Right renal pelvis (tissue), 4 donors: ENCODE data around the gene TCL1B. TPM values are rescaled to one million over a fixed set of nuclear protein-coding genes. Genes with fewer than 3 reads are reported as not detected.

ENCODE experiments used
- polyA plus RNA-seq, 4 donors: library from polyadenylated mRNA; unstranded; fragments of 120-200 nt; gene quantifications; one replicate each; pipeline ENCODE4 v1.2.1, GENCODE V29; 2013; ENCODE audit not compliant: insufficient read length in 4 of 4

Gene TCL1B
- polyA plus RNA-seq, 4 donors: 0.43 to 1.4 (median 0.50) TPM; not detected in 1

Other genes starting within 250 kb of the TCL1B start
- gene SYNE3, start 169.8 kb upstream of the TCL1B start, polyA plus RNA-seq: 1 to 10 TPM; 1.7 to 2.6 (median 2.3) TPM
- 10 to 100 TPM; 80.6 to 92.2 (median 83.7) TPM for gene GLRX5, start 151.4 kb upstream of the TCL1B start, polyA plus RNA-seq
- 1 to 10 TPM in 3 of 4 donors, under 1 TPM in 1; 0.84 to 1.6 (median 1.1) TPM for gene TCL1A, start 27.7 kb downstream of the TCL1B start, polyA plus RNA-seq
- 1 to 10 TPM in 1 of 4 donors, under 1 TPM in 3; 0.29 to 1.5 (median 0.38) TPM for gene TUNAR, start 190.4 kb downstream of the TCL1B start, polyA plus RNA-seq